Neuronal stem cell (in vitro differentiated cells): Measurements from ENCODE around the gene SERPINH1.

Source experiments
- DNase-seq: peaks from one replicate; pipeline ENCODE4 v3.0.0-alpha.2; 2013; ENCODE audit warnings: low spot score
- H2AFZ ChIP-seq: one replicate; pipeline ENCODE4 v1.6.1; 2013; ENCODE audit warnings: mild to moderate bottlenecking, low read length, inconsistent platforms
- H2AK5ac ChIP-seq: 2 replicates; pipeline ENCODE4 v1.6.1; 2013; ENCODE audit warnings: low read depth, mild to moderate bottlenecking, inconsistent platforms, low read length, moderate library complexity, mixed read lengths
- H2BK120ac ChIP-seq: 2 replicates; pipeline ENCODE4 v1.6.1; 2013; ENCODE audit warnings: low read depth, mild to moderate bottlenecking, inconsistent platforms, low read length, moderate library complexity, mixed read lengths
- H2BK12ac ChIP-seq: one replicate; pipeline ENCODE4 v1.6.1; 2013; ENCODE audit warnings: low read length, inconsistent platforms
- H2BK15ac ChIP-seq: 2 replicates; pipeline ENCODE4 v1.6.1; 2013; ENCODE audit warnings: mild to moderate bottlenecking, low read length, inconsistent platforms, mixed read lengths
- H2BK5ac ChIP-seq: one replicate; pipeline ENCODE4 v1.6.1; 2013; ENCODE audit warnings: inconsistent platforms, mild to moderate bottlenecking, low read length, moderate library complexity
- H3K14ac ChIP-seq: one replicate; pipeline ENCODE4 v1.6.1; 2013; ENCODE audit warnings: low read length, inconsistent platforms
- H3K18ac ChIP-seq: 2 replicates; pipeline ENCODE4 v1.6.1; 2013; ENCODE audit warnings: low read length, inconsistent platforms
- H3K23ac ChIP-seq: 2 replicates; pipeline ENCODE4 v1.6.1; 2013; ENCODE audit warnings: low read depth, mild to moderate bottlenecking, mixed read lengths, low read length, inconsistent platforms; ENCODE audit not compliant: poor library complexity
- H3K27ac ChIP-seq: replicated peaks from 3 replicates; pipeline ENCODE4 v1.5.1; 2013; ENCODE audit warnings: low read length, inconsistent platforms
- H3K27me3 ChIP-seq, 3 experiments: 2 replicates each; pipeline ENCODE4 v1.6.1; 2013; ENCODE audit warnings: low read length in 3 of 3, mild to moderate bottlenecking in 2 of 3, inconsistent platforms in 1 of 3, low read depth in 1 of 3, mixed read lengths in 1 of 3, moderate library complexity in 1 of 3; ENCODE audit not compliant: control insufficient read depth in 3 of 3, insufficient read depth in 3 of 3
- H3K36me3 ChIP-seq, 2 donors: replicated peaks in 1 of 2; 2 replicates each; pipeline ENCODE4 v1.6.1; 2013; ENCODE audit warnings: low read length in 2 of 2; ENCODE audit not compliant: control insufficient read depth in 2 of 2, insufficient read depth in 2 of 2
- H3K4ac ChIP-seq: 2 replicates; pipeline ENCODE4 v1.6.1; 2013; ENCODE audit warnings: inconsistent platforms, mild to moderate bottlenecking, low read length, moderate library complexity
- H3K4me1 ChIP-seq, 2 donors: 1 replicate in 1 of 2; 2 replicates in 1 of 2; pipeline ENCODE4 v1.6.1; 2013; ENCODE audit warnings: low read length in 2 of 2, low read depth in 1 of 2; ENCODE audit not compliant: control insufficient read depth in 2 of 2, insufficient read depth in 1 of 2
- H3K4me2 ChIP-seq: one replicate; pipeline ENCODE4 v1.6.1; 2013; ENCODE audit warnings: mild to moderate bottlenecking, low read length, inconsistent platforms; ENCODE audit not compliant: insufficient read depth, poor library complexity, severe bottlenecking
- H3K4me3 ChIP-seq, 2 donors: 2 replicates each; pipeline ENCODE4 v1.5.1; 2013; ENCODE audit warnings: low read length in 2 of 2, mild to moderate bottlenecking in 2 of 2, inconsistent platforms in 1 of 2, moderate library complexity in 1 of 2
- H3K79me1 ChIP-seq: one replicate; pipeline ENCODE4 v1.6.1; 2013; ENCODE audit warnings: low read depth, mild to moderate bottlenecking, inconsistent platforms, low read length, moderate library complexity
- H3K9ac ChIP-seq: one replicate; pipeline ENCODE4 v1.6.1; 2013; ENCODE audit warnings: mild to moderate bottlenecking, low read depth, low read length, inconsistent platforms; ENCODE audit not compliant: poor library complexity
- H3K9me3 ChIP-seq, 2 donors: replicated peaks in 1 of 2; 2 replicates each; pipeline versions ENCODE3 to v1.6.1; 2013; ENCODE audit warnings: low read length in 2 of 2, mild to moderate bottlenecking in 2 of 2, inconsistent platforms in 1 of 2, low read depth in 1 of 2, mixed read lengths in 1 of 2, moderate library complexity in 1 of 2; ENCODE audit not compliant: control insufficient read depth in 2 of 2, insufficient read depth in 1 of 2
- H4K8ac ChIP-seq: one replicate; pipeline ENCODE4 v1.6.1; 2013; ENCODE audit warnings: low read depth, mild to moderate bottlenecking, inconsistent platforms, low read length, moderate library complexity
- H4K91ac ChIP-seq: one replicate; pipeline ENCODE4 v1.6.1; 2013; ENCODE audit warnings: low read length, low read depth, mild to moderate bottlenecking, inconsistent platforms; ENCODE audit not compliant: poor library complexity
- WGBS, 2 donors: extraction: QIAGEN DNeasy Blood & Tissue Kit; methylation state at CpG; one replicate each; pipeline ENCODE4 v1.1.7; 2013; ENCODE audit warnings: missing lambda C conversion rate in 2 of 2, mixed read lengths in 1 of 2; ENCODE audit not compliant: insufficient read length in 2 of 2, insufficient replicate concordance in 1 of 2; ENCODE audit errors: extremely low coverage in 2 of 2; 5-methylcytosine and 5-hydroxymethylcytosine counted together

SERPINH1 gene

DNA sequence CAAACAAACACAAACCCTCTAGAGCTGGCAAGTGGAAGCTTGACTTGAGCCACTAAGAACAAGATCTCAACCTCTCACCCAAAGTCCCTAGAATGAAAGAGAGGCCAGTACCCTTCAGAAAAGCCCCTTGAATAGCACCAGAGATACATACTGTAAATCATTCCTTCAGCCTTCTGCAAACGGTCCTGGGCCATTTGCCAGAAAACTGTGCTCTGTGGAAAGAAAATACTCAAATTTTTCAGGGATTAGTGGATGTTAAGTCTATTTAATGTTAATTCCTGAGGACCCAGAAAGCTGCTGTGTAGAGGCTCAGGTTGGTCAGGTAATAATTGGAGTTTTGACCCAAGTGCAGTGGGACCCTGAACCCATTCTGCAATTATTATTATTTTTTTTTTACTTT, 16.9 kb downstream of the SERPINH1 start:
- no CpG with 5 or more reads among the region's 1 CpG for WGBS, 2 donors
- Histone ChIP-seq H2BK5ac (no peak overlapping the region), H2AK5ac (no peak overlapping the region), H3K14ac (no peak overlapping the region), H4K8ac (no peak overlapping the region), H3K18ac (no peak overlapping the region), H2BK15ac (no peak overlapping the region), H3K36me3 (peaks cover 5 to 15% of the 10 kb centered on the region in 2 donors), H4K91ac (no peak overlapping the region), H3K9ac (no peak overlapping the region), H3K4me1 (peaks cover 2 to 8% of the 10 kb centered on the region in 2 donors), H3K4me3 (no peak overlapping the region), H3K9me3 (peaks cover 0 to 3% of the 10 kb centered on the region in 2 donors), H3K27ac (no peak overlapping the region), H3K27me3 (no peaks in the 10 kb centered on the region), H3K23ac (no peak overlapping the region), H3K4ac (no peak overlapping the region), H2BK12ac (no peak overlapping the region), H2AFZ (no peak overlapping the region), H2BK120ac (no peak overlapping the region), H3K79me1 (no peaks in the 10 kb centered on the region), H3K4me2 (no peak overlapping the region)
- DNase-seq: no peak

DNA sequence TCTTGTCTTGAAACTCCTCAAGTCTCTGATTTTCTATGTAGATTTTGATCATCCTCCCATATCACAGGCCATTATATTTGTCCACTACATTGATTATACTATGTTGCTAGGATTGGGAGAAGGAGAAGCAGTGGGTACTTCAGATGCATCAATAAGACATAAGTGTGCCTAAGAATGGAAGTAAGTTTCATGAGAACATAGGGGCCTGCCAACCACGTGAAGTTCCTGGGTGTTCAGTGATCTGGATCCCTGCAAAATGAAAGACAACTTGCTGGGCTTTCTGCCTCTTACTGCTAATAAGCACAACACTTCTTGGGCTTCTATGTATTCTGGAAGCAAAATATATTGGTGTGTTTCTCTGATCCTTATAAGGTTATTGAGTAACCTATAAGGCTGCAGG, 17.8 kb downstream of the SERPINH1 start:
- WGBS, 2 donors: no CpG with 5 or more reads among the region's 1 CpG
- H3K4ac ChIP-seq: no peak overlapping the region

DNA sequence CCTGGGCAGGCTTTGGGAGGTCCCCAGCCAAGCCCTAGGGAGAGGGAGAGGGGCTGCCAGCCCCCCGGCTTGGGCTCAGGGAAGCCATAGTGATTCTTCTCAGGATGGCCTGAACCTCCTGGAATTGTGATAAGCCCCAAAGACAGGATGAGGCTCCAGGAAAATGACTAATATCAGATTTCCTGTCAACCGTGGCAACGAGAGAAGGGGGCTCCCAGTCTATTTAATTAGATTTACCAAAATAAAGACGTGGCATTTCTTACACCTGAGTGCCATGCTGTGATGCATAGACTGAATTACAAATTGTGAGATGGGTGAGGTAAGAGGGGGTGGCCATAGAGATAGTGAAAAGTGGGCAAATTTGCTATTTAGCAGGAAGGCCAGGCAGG, 20.4 kb downstream of the SERPINH1 start:
- Histone ChIP-seq H3K4me2 (peak overlapping the region; percentile 55), H4K91ac (peak overlapping the region; percentile 61), H3K9me3 (peaks cover 0 to 3% of the 10 kb centered on the region in 2 donors), H2AFZ (peak overlapping the region; percentile 90), H3K27me3 (no peaks in the 10 kb centered on the region), H3K27ac (no peak overlapping the region), H2BK120ac (no peak overlapping the region), H3K36me3 (no peaks in the 10 kb centered on the region), H3K4me1 (peaks cover 12% of the 10 kb centered on the region in 2 donors), H2BK5ac (peak overlapping the region; percentile 98), H2AK5ac (peak overlapping the region; percentile 76), H2BK15ac (no peak overlapping the region), H3K14ac (no peak overlapping the region), H2BK12ac (no peak overlapping the region), H3K9ac (no peak overlapping the region), H3K18ac (no peak overlapping the region), H3K4ac (no peak overlapping the region), H3K4me3 (peak overlapping the region in 1 of 2 donors; percentile 64), H3K79me1 (no peaks in the 10 kb centered on the region), H4K8ac (peak overlapping the region; percentile 97), H3K23ac (no peak overlapping the region)
- WGBS, 2 donors: no CpG with 5 or more reads among the region's 4 CpGs
- no peak for DNase-seq

More for the DNA sequence above, 17.8 kb downstream of the SERPINH1 start:
- no peak overlapping the region for H4K91ac ChIP-seq
- no peaks in the 10 kb centered on the region for H3K27me3 ChIP-seq
- H2AK5ac ChIP-seq: no peak overlapping the region
- no peak overlapping the region for H3K4me3 ChIP-seq
- no peak overlapping the region for H3K4me2 ChIP-seq
- no peak for DNase-seq
- H2BK12ac ChIP-seq: no peak overlapping the region
- no peak overlapping the region for H3K9ac ChIP-seq
- H3K23ac ChIP-seq: no peak overlapping the region
- no peaks in the 10 kb centered on the region for H3K79me1 ChIP-seq
- no peak overlapping the region for H2BK5ac ChIP-seq
- H3K27ac ChIP-seq: no peak overlapping the region
- H2BK15ac ChIP-seq: no peak overlapping the region
- H2BK120ac ChIP-seq: no peak overlapping the region
- H2AFZ ChIP-seq: no peak overlapping the region
- peaks cover 0 to 3% of the 10 kb centered on the region in 2 donors for H3K9me3 ChIP-seq
- peaks cover 11 to 13% of the 10 kb centered on the region in 2 donors for H3K4me1 ChIP-seq
- no peak overlapping the region for H4K8ac ChIP-seq
- no peak overlapping the region for H3K14ac ChIP-seq
- H3K18ac ChIP-seq: no peak overlapping the region
- H3K36me3 ChIP-seq: peaks cover 3 to 6% of the 10 kb centered on the region in 2 donors

DNA sequence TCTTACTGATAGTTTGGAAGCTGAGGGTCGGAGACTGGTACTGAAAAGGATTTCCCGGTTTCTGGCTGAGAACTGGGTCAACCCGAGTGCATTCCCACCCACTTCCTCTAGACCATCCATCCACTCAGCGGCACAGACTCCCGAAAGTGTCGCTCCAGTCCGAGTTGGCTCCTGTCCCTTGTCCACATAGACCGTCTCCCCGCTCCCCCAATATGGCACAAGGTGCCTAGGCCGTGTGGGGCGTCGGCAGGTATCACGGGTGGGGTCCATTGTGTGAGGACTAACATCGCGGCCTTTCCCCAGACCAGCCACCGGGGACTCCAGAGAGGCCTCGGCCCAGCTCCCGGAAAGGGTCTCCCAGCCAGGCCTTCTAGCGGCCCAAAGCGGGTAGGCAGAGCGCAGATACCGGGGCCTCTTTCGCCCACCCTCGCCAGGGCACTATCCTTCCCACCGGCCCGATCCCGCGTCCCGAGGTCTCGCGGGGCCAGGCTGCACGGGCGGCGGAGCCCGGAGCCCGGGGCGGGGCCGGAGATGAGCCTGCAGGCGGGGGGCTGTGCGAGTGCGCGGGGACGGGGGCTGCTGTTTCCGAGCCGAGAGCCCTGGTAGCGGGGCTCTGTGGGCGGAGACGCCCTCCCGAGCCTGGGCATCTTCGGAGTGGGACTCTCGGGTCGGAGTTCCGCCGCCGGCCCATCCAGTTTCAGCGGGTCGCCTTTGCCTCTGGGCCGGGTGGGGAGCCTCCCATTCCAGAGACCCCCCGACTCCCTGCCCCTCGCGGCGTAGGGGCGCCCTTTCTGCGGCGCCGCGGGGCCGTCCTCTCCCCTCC, 21.1 kb downstream of the SERPINH1 start:
- peak overlapping the region; percentile 98 for H2BK5ac ChIP-seq
- WGBS, 2 donors: no CpG with 5 or more reads among the region's 68 CpGs
- H2BK120ac ChIP-seq: peak overlapping the region; percentile 61

More for the DNA sequence above, 21.1 kb downstream of the SERPINH1 start:
- Histone ChIP-seq H3K9me3 (peaks cover 0 to 3% of the 10 kb centered on the region in 2 donors), H3K4ac (peak overlapping the region; percentile 96), H3K14ac (peak overlapping the region; percentile 99), H2AFZ (peak overlapping the region; percentile 90), H2BK12ac (no peak overlapping the region), H3K23ac (peak overlapping the region; percentile 49), H2BK15ac (peak overlapping the region; percentile 62), H4K8ac (peak overlapping the region; percentile 97), H3K4me1 (peaks cover 12% of the 10 kb centered on the region in 2 donors), H3K18ac (peak overlapping the region; percentile 98), H3K36me3 (no peaks in the 10 kb centered on the region), H3K27me3 (no peaks in the 10 kb centered on the region), H2AK5ac (peak overlapping the region; percentile 76), H3K27ac (peak overlapping the region; percentile 95), H3K79me1 (no peaks in the 10 kb centered on the region), H4K91ac (peak overlapping the region; percentile 93), H3K4me3 (peak overlapping the region; percentile 64 to 80), H3K4me2 (peak overlapping the region; percentile 73), H3K9ac (peak overlapping the region; percentile 94)
- DNase-seq: peak; percentile 81
